Stimulated activated memory B cell treated with anti-CD40 and anti-IgM and Interleukin-4, amounts not matched to agents 10 μg/mL and 1 μg/mL and 100 μg/mL, for 72 hours (primary cell): Measurements from ENCODE around the gene TTC28.
A peak's percentile ranks its signal among the peaks of the same experiment; 100 is the strongest.

Source experiments
- ATAC-seq: fragments of 150-1000 bp; cut with Tn5 transposase; 2 replicates; pipeline ENCODE4 v1.10.0; 2021
- H3K27ac Mint-ChIP-seq: one replicate; pipeline ENCODE4 v1.8.0; 2022; ENCODE audit warnings: mild to moderate bottlenecking, mixed read lengths
- H3K27me3 Mint-ChIP-seq: one replicate; pipeline ENCODE4 v1.8.0; 2022; ENCODE audit warnings: mixed read lengths
- H3K36me3 Mint-ChIP-seq: one replicate; pipeline ENCODE4 v1.8.0; 2022; ENCODE audit warnings: mixed read lengths
- H3K4me1 Mint-ChIP-seq: one replicate; pipeline ENCODE4 v1.8.0; 2022; ENCODE audit warnings: mixed read lengths
- H3K4me3 Mint-ChIP-seq: one replicate; pipeline ENCODE4 v1.8.0; 2022; ENCODE audit warnings: mild to moderate bottlenecking, moderate library complexity, mixed read lengths
- H3K9me3 Mint-ChIP-seq: one replicate; pipeline ENCODE4 v1.8.0; 2022; ENCODE audit warnings: mixed read lengths

TTC28 gene

GRCh38 chr22:27992294-27993165, 687.1 kb downstream of the TTC28 start:
- no peaks in the 10 kb centered on the region for H3K9me3 Mint-ChIP-seq
- no peak overlapping the region for H3K4me3 Mint-ChIP-seq
- H3K4me1 Mint-ChIP-seq, result peaks cover 15% of the 10 kb centered on the region
- peaks cover 8% of the 10 kb centered on the region for H3K27me3 Mint-ChIP-seq
- no peaks in the 10 kb centered on the region for H3K36me3 Mint-ChIP-seq
- no peak overlapping the region for H3K27ac Mint-ChIP-seq
- ATAC-seq, result no peak

- peak; percentile 63 for ATAC-seq
- peaks cover 15% of the 10 kb centered on the region for H3K4me1 Mint-ChIP-seq
- H3K9me3 Mint-ChIP-seq, result no peaks in the 10 kb centered on the region
- H3K27me3 Mint-ChIP-seq, result peaks cover 8% of the 10 kb centered on the region
- no peak overlapping the region for H3K4me3 Mint-ChIP-seq
- no peak overlapping the region for H3K27ac Mint-ChIP-seq
- no peaks in the 10 kb centered on the region for H3K36me3 Mint-ChIP-seq
These were observed 687.9 kb downstream of the TTC28 start for GRCh38 chr22:27991586-27992293.

- no peak overlapping the region for H3K4me3 Mint-ChIP-seq
- no peak overlapping the region for H3K27ac Mint-ChIP-seq
- no peak for ATAC-seq
- peaks cover 15% of the 10 kb centered on the region for H3K4me1 Mint-ChIP-seq
- no peaks in the 10 kb centered on the region for H3K9me3 Mint-ChIP-seq
- H3K36me3 Mint-ChIP-seq, result no peaks in the 10 kb centered on the region
- peaks cover 8% of the 10 kb centered on the region for H3K27me3 Mint-ChIP-seq
These were observed 688.8 kb downstream of the TTC28 start for GRCh38 chr22:27990879-27991278.

GRCh38 chr22:27990451-27990840, 689.2 kb downstream of the TTC28 start:
- H3K4me3 Mint-ChIP-seq, result no peak overlapping the region
- H3K9me3 Mint-ChIP-seq, result no peaks in the 10 kb centered on the region
- H3K27me3 Mint-ChIP-seq, result peaks cover 8% of the 10 kb centered on the region
- no peaks in the 10 kb centered on the region for H3K36me3 Mint-ChIP-seq
- H3K27ac Mint-ChIP-seq, result no peak overlapping the region
- no peak for ATAC-seq
- peaks cover 15% of the 10 kb centered on the region for H3K4me1 Mint-ChIP-seq

GRCh38 chr22:27989758-27990450, 689.7 kb downstream of the TTC28 start:
- H3K9me3 Mint-ChIP-seq, result no peaks in the 10 kb centered on the region
- H3K4me3 Mint-ChIP-seq, result no peak overlapping the region
- no peak overlapping the region for H3K27ac Mint-ChIP-seq
- no peak for ATAC-seq
- peaks cover 15% of the 10 kb centered on the region for H3K4me1 Mint-ChIP-seq
- H3K27me3 Mint-ChIP-seq, result peaks cover 8% of the 10 kb centered on the region
- no peaks in the 10 kb centered on the region for H3K36me3 Mint-ChIP-seq

- ATAC-seq, result no peak
These were observed 690.9 kb downstream of the TTC28 start for GRCh38 chr22:27988704-27989103.

GRCh38 chr22:27987557-27987956, 692.1 kb downstream of the TTC28 start:
- H3K4me1 Mint-ChIP-seq, result peaks cover 15% of the 10 kb centered on the region
- no peaks in the 10 kb centered on the region for H3K27me3 Mint-ChIP-seq
- no peak overlapping the region for H3K27ac Mint-ChIP-seq
- H3K4me3 Mint-ChIP-seq, result no peak overlapping the region
- H3K9me3 Mint-ChIP-seq, result no peaks in the 10 kb centered on the region
- no peaks in the 10 kb centered on the region for H3K36me3 Mint-ChIP-seq
- no peak for ATAC-seq

More at GRCh38 chr22:27988704-27989103, 690.9 kb downstream of the TTC28 start:
- Mint-ChIP-seq H3K27me3 (peaks cover 3% of the 10 kb centered on the region), H3K9me3 (no peaks in the 10 kb centered on the region), H3K4me1 (peaks cover 15% of the 10 kb centered on the region), H3K4me3 (no peak overlapping the region), H3K27ac (no peak overlapping the region), H3K36me3 (no peaks in the 10 kb centered on the region)

GRCh38 chr22:27986937-27987336, 692.7 kb downstream of the TTC28 start:
- no peaks in the 10 kb centered on the region for H3K9me3 Mint-ChIP-seq
- H3K27ac Mint-ChIP-seq, result no peak overlapping the region
- no peak overlapping the region for H3K4me3 Mint-ChIP-seq

GRCh38 chr22:27986459-27986858, 693.2 kb downstream of the TTC28 start:
- Mint-ChIP-seq H3K4me3 (no peak overlapping the region), H3K9me3 (no peaks in the 10 kb centered on the region), H3K4me1 (peaks cover 6% of the 10 kb centered on the region), H3K27ac (no peak overlapping the region), H3K27me3 (no peaks in the 10 kb centered on the region), H3K36me3 (no peaks in the 10 kb centered on the region)
- ATAC-seq, result no peak

More at GRCh38 chr22:27986937-27987336, 692.7 kb downstream of the TTC28 start:
- Mint-ChIP-seq H3K4me1 (peaks cover 11% of the 10 kb centered on the region), H3K27me3 (no peaks in the 10 kb centered on the region), H3K36me3 (no peaks in the 10 kb centered on the region)
- ATAC-seq, result no peak

- ATAC-seq, result no peak
- peaks cover 2% of the 10 kb centered on the region for H3K4me1 Mint-ChIP-seq
- no peaks in the 10 kb centered on the region for H3K36me3 Mint-ChIP-seq
- no peak overlapping the region for H3K4me3 Mint-ChIP-seq
- no peaks in the 10 kb centered on the region for H3K9me3 Mint-ChIP-seq
- no peak overlapping the region for H3K27ac Mint-ChIP-seq
- H3K27me3 Mint-ChIP-seq, result no peaks in the 10 kb centered on the region
These were observed 694.0 kb downstream of the TTC28 start for GRCh38 chr22:27985323-27986275.

GRCh38 chr22:27984723-27985122, 694.9 kb downstream of the TTC28 start:
- no peak overlapping the region for H3K4me3 Mint-ChIP-seq
- H3K27ac Mint-ChIP-seq, result no peak overlapping the region
- H3K36me3 Mint-ChIP-seq, result no peaks in the 10 kb centered on the region
- no peaks in the 10 kb centered on the region for H3K27me3 Mint-ChIP-seq
- H3K4me1 Mint-ChIP-seq, result no peaks in the 10 kb centered on the region
- no peak for ATAC-seq
- H3K9me3 Mint-ChIP-seq, result no peaks in the 10 kb centered on the region

- Mint-ChIP-seq H3K4me1 (no peaks in the 10 kb centered on the region), H3K4me3 (no peak overlapping the region), H3K27me3 (no peaks in the 10 kb centered on the region), H3K36me3 (no peaks in the 10 kb centered on the region), H3K9me3 (no peaks in the 10 kb centered on the region), H3K27ac (no peak overlapping the region)
- no peak for ATAC-seq
These were observed 695.5 kb downstream of the TTC28 start for GRCh38 chr22:27984001-27984695.

GRCh38 chr22:27983361-27983791, 696.3 kb downstream of the TTC28 start:
- H3K4me3 Mint-ChIP-seq, result no peak overlapping the region
- ATAC-seq, result peak; percentile 34
- no peaks in the 10 kb centered on the region for H3K4me1 Mint-ChIP-seq
- H3K27ac Mint-ChIP-seq, result no peak overlapping the region
- no peaks in the 10 kb centered on the region for H3K36me3 Mint-ChIP-seq
- no peaks in the 10 kb centered on the region for H3K9me3 Mint-ChIP-seq
- no peaks in the 10 kb centered on the region for H3K27me3 Mint-ChIP-seq

- Mint-ChIP-seq H3K36me3 (no peaks in the 10 kb centered on the region), H3K4me1 (no peaks in the 10 kb centered on the region), H3K27me3 (no peaks in the 10 kb centered on the region), H3K4me3 (no peak overlapping the region), H3K27ac (no peak overlapping the region), H3K9me3 (no peaks in the 10 kb centered on the region)
- ATAC-seq, result no peak
These were observed 696.9 kb downstream of the TTC28 start for GRCh38 chr22:27982630-27983180.
